Mesenchymal stem cell (in vitro differentiated cells and primary cell): Measurements from ENCODE around the gene TMEFF1.

ENCODE experiments used
- DNase-seq: peaks from one replicate; pipeline ENCODE4 v3.0.0-alpha.2; 2013
- H2AFZ ChIP-seq: one replicate; pipeline ENCODE4 v1.6.1; 2013; ENCODE audit warnings: low read depth, mild to moderate bottlenecking, control low read depth, inconsistent platforms, low read length, moderate library complexity
- H2AK5ac ChIP-seq: 2 replicates; pipeline ENCODE4 v1.6.1; 2013; ENCODE audit warnings: low read length, moderate library complexity, mild to moderate bottlenecking, inconsistent platforms; ENCODE audit not compliant: severe bottlenecking
- H2BK120ac ChIP-seq: one replicate; pipeline ENCODE4 v1.6.1; 2013; ENCODE audit warnings: low read depth, mild to moderate bottlenecking, inconsistent platforms, low read length, moderate library complexity
- H2BK12ac ChIP-seq, 2 experiments: one replicate each; pipeline ENCODE4 v1.6.1; 2013; ENCODE audit warnings: inconsistent platforms in 2 of 2, low read length in 2 of 2, mild to moderate bottlenecking in 2 of 2, moderate library complexity in 2 of 2, control low read depth in 1 of 2
- H2BK15ac ChIP-seq: one replicate; pipeline ENCODE4 v1.6.1; 2013; ENCODE audit warnings: mild to moderate bottlenecking, low read depth, inconsistent platforms; ENCODE audit not compliant: poor library complexity, severe bottlenecking
- H2BK5ac ChIP-seq: 2 replicates; pipeline ENCODE4 v1.6.1; 2013; ENCODE audit warnings: low read depth, mild to moderate bottlenecking, low read length, control low read depth, inconsistent platforms; ENCODE audit not compliant: poor library complexity, severe bottlenecking
- H3K14ac ChIP-seq, 2 experiments: one replicate each; pipeline ENCODE4 v1.6.1; 2013; ENCODE audit warnings: inconsistent platforms in 2 of 2, low read length in 2 of 2, control low read depth in 1 of 2, mild to moderate bottlenecking in 1 of 2, moderate library complexity in 1 of 2
- H3K18ac ChIP-seq, 2 experiments: one replicate each; pipeline ENCODE4 v1.6.1; 2013; ENCODE audit warnings: inconsistent platforms in 2 of 2, low read length in 2 of 2, control low read depth in 1 of 2, low read depth in 1 of 2, mild to moderate bottlenecking in 1 of 2
- H3K23ac ChIP-seq, 2 experiments: one replicate each; pipeline ENCODE4 v1.6.1; 2013; ENCODE audit warnings: inconsistent platforms in 2 of 2, low read length in 2 of 2, mild to moderate bottlenecking in 2 of 2, moderate library complexity in 2 of 2, control low read depth in 1 of 2
- H3K27ac ChIP-seq: 2 replicates; pipeline ENCODE4 v1.5.1; 2013; ENCODE audit warnings: mild to moderate bottlenecking, moderate library complexity, low read length, control low read depth, inconsistent platforms; ENCODE audit not compliant: poor library complexity, severe bottlenecking
- H3K27me3 ChIP-seq, 2 experiments: 2 replicates each; pipeline versions ENCODE4 v1.6.1 to v1.7.0; 2013; ENCODE audit warnings: low read length in 2 of 2, mild to moderate bottlenecking in 2 of 2, moderate library complexity in 2 of 2, control low read depth in 1 of 2, inconsistent platforms in 1 of 2; ENCODE audit not compliant: control insufficient read depth in 1 of 2, insufficient read depth in 1 of 2
- H3K36me3 ChIP-seq, 2 experiments: 2 replicates each; pipeline versions ENCODE4 v1.6.1 to v1.7.0; 2013; ENCODE audit warnings: low read length in 2 of 2, control low read depth in 1 of 2, inconsistent platforms in 1 of 2, low read depth in 1 of 2, mild to moderate bottlenecking in 1 of 2; ENCODE audit not compliant: insufficient read depth in 2 of 2, control insufficient read depth in 1 of 2
- H3K4ac ChIP-seq, 2 experiments: one replicate each; pipeline ENCODE4 v1.6.1; 2013; ENCODE audit warnings: inconsistent platforms in 2 of 2, low read length in 2 of 2, mild to moderate bottlenecking in 2 of 2, moderate library complexity in 2 of 2, control low read depth in 1 of 2, low read depth in 1 of 2
- H3K4me1 ChIP-seq: 2 replicates; pipeline ENCODE4 v1.6.1; 2013; ENCODE audit warnings: low read depth, low read length, control low read depth; ENCODE audit not compliant: control insufficient read depth, insufficient read depth
- H3K4me2 ChIP-seq: 2 replicates; pipeline ENCODE4 v1.6.1; 2013; ENCODE audit warnings: low read length, mild to moderate bottlenecking, inconsistent platforms; ENCODE audit not compliant: poor library complexity, severe bottlenecking
- H3K4me3 ChIP-seq, 2 experiments: 2 replicates each; pipeline versions ENCODE4 v1.5.1 to v1.7.0; 2013; ENCODE audit warnings: low read length in 2 of 2, mild to moderate bottlenecking in 2 of 2, control low read depth in 1 of 2, low read depth in 1 of 2; ENCODE audit not compliant: insufficient read depth in 1 of 2
- H3K79me1 ChIP-seq: replicated peaks from 2 replicates; pipeline ENCODE4 v1.6.1; 2013; ENCODE audit warnings: mild to moderate bottlenecking, control low read depth, low read length, inconsistent platforms; ENCODE audit not compliant: poor library complexity, severe bottlenecking
- H3K9ac ChIP-seq: 2 replicates; pipeline ENCODE4 v1.7.0; 2013; ENCODE audit warnings: mild to moderate bottlenecking, low read length, moderate library complexity
- H3K9me3 ChIP-seq: 2 replicates; pipeline ENCODE4 v1.7.0; 2013; ENCODE audit warnings: mild to moderate bottlenecking, low read length; ENCODE audit not compliant: control insufficient read depth
- H4K8ac ChIP-seq: one replicate; pipeline ENCODE4 v1.6.1; 2013; ENCODE audit warnings: inconsistent platforms, mild to moderate bottlenecking, low read length, moderate library complexity
- H4K91ac ChIP-seq: one replicate; pipeline ENCODE4 v1.6.1; 2013; ENCODE audit warnings: mild to moderate bottlenecking, low read length, inconsistent platforms
- WGBS: methylation state at CpG from one replicate; pipeline ENCODE4 v1.1.7; 2013; ENCODE audit warnings: mixed read lengths; 5-methylcytosine and 5-hydroxymethylcytosine counted together

The TMEFF1 gene

DNA sequence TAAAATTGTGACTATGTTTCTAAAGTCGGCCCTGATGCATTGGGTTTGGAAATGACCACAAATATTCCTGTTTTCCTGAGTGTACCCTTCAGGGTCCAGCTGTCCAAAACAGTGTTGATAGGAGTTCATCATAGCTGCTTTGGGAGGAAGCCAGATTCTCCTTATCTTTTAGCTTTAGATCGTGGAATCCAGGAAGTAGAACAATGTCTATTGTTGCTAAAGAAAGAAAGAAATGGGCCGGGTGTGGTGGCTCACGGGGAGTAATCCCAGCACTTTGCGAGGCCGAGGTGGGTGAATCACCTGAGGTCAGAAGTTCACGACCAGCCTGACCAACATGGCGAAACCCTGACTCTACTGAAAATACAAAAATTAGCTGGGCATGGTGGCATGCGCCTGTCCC, 114.4 kb downstream of the TMEFF1 start:
- Histone ChIP-seq H3K4me1 (no peaks in the 10 kb centered on the region), H2BK12ac (no peak overlapping the region), H2BK5ac (no peak overlapping the region), H3K14ac (no peak overlapping the region), H3K23ac (no peak overlapping the region), H2BK120ac (no peak overlapping the region), H3K79me1 (no peaks in the 10 kb centered on the region), H3K9me3 (no peaks in the 10 kb centered on the region), H2AK5ac (no peak overlapping the region), H3K18ac (no peak overlapping the region), H3K4me2 (no peak overlapping the region), H3K27me3 (no peaks in the 10 kb centered on the region), H3K36me3 (peaks cover 3 to 24% of the 10 kb centered on the region in 2 experiments), H4K91ac (no peak overlapping the region), H3K4me3 (no peak overlapping the region), H3K4ac (no peak overlapping the region), H2AFZ (no peak overlapping the region), H3K9ac (no peak overlapping the region), H4K8ac (no peak overlapping the region), H3K27ac (no peak overlapping the region), H2BK15ac (no peak overlapping the region)
- 90% methylated on average over 9 of the region's 9 CpGs for WGBS
- no peak for DNase-seq

DNA sequence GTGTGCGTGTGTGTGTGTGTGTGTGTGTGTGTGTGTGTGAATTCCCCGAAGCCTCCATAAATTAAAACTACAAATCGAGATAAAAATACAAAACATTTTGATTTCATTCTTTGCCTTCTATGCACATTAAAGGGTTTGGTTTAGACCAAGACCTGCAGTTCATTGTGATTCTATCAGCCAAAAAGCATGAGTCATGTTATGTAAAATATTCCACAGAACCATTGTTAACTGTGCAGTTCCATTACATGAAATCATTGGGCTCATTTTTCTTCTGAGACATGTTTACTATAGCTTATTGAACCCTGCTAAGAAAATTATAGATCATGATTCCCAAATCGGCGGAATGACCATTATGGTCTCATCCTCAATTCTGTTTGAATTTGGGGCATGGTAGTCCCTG, 116.6 kb downstream of the TMEFF1 start:
- Histone ChIP-seq H3K18ac (no peak overlapping the region), H2BK15ac (no peak overlapping the region), H4K8ac (no peak overlapping the region), H3K4me3 (no peak overlapping the region), H4K91ac (no peak overlapping the region), H3K27ac (no peak overlapping the region), H2BK120ac (no peak overlapping the region), H3K9me3 (no peaks in the 10 kb centered on the region), H2BK5ac (no peak overlapping the region), H3K9ac (no peak overlapping the region), H3K79me1 (no peaks in the 10 kb centered on the region), H3K4me1 (no peaks in the 10 kb centered on the region), H3K36me3 (peaks cover 3 to 17% of the 10 kb centered on the region in 2 experiments), H3K27me3 (no peaks in the 10 kb centered on the region), H2BK12ac (no peak overlapping the region), H2AK5ac (no peak overlapping the region), H3K23ac (no peak overlapping the region), H3K14ac (no peak overlapping the region), H3K4ac (no peak overlapping the region), H2AFZ (no peak overlapping the region), H3K4me2 (no peak overlapping the region)
- WGBS, result 99% methylated on average over 3 of the region's 5 CpGs
- no peak for DNase-seq

GRCh38 chr9:100590481-100590880, 117.5 kb downstream of the TMEFF1 start:
- H3K79me1 ChIP-seq, result no peaks in the 10 kb centered on the region
- H3K23ac ChIP-seq, result no peak overlapping the region
- peak; percentile 59 for DNase-seq
- H3K4ac ChIP-seq, result no peak overlapping the region
- no peak overlapping the region for H2AFZ ChIP-seq
- no peak overlapping the region for H2BK120ac ChIP-seq
- no peak overlapping the region for H3K9ac ChIP-seq
- no peak overlapping the region for H4K8ac ChIP-seq
- no peak overlapping the region for H2BK12ac ChIP-seq
- no peak overlapping the region for H4K91ac ChIP-seq
- no peaks in the 10 kb centered on the region for H3K4me1 ChIP-seq
- no peak overlapping the region for H3K18ac ChIP-seq
- H3K4me3 ChIP-seq, result no peak overlapping the region
- peaks cover 3 to 15% of the 10 kb centered on the region in 2 experiments for H3K36me3 ChIP-seq
- H3K27me3 ChIP-seq, result no peaks in the 10 kb centered on the region
- H2AK5ac ChIP-seq, result no peak overlapping the region
- 44% methylated on average over 2 of the region's 2 CpGs for WGBS
- no peak overlapping the region for H3K27ac ChIP-seq
- H2BK5ac ChIP-seq, result no peak overlapping the region
- no peak overlapping the region for H3K4me2 ChIP-seq
- no peak overlapping the region for H2BK15ac ChIP-seq
- no peaks in the 10 kb centered on the region for H3K9me3 ChIP-seq
- no peak overlapping the region for H3K14ac ChIP-seq

DNA sequence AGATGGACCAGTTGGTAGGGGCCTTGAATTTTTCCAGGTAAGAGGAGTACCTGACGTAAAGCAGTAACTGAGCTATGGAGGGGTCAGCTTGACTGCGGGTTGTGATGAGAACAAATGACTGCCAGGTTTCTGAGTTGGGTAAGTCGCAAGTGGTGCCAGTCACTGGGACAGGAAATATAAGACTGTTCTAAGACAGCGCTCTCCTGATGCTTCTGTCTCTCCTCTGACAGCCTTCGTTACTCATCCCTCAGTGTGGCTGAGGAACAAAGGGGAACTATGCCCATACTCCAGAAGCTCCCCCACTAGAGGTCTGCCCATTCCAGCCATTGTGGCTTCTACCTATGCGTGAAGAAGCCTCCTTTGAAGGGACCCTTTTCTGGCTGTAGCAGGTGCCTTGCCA, 118.2 kb downstream of the TMEFF1 start:
- no peaks in the 10 kb centered on the region for H3K79me1 ChIP-seq
- peaks cover under 1 to 8% of the 10 kb centered on the region in 2 experiments for H3K36me3 ChIP-seq
- DNase-seq, result no peak
- WGBS, result 91% methylated on average over 6 of the region's 6 CpGs
- H4K91ac ChIP-seq, result no peak overlapping the region
- H3K4ac ChIP-seq, result no peak overlapping the region
- H3K4me2 ChIP-seq, result no peak overlapping the region
- H2BK15ac ChIP-seq, result no peak overlapping the region
- no peak overlapping the region for H2AK5ac ChIP-seq
- H3K4me1 ChIP-seq, result no peaks in the 10 kb centered on the region
- no peaks in the 10 kb centered on the region for H3K9me3 ChIP-seq
- H3K18ac ChIP-seq, result peak overlapping the region in 1 of 2 experiments; percentile 34
- no peak overlapping the region for H3K27ac ChIP-seq
- H3K27me3 ChIP-seq, result no peaks in the 10 kb centered on the region
- no peak overlapping the region for H4K8ac ChIP-seq
- H2BK5ac ChIP-seq, result no peak overlapping the region
- no peak overlapping the region for H3K9ac ChIP-seq
- no peak overlapping the region for H2BK12ac ChIP-seq
- peak overlapping the region in 1 of 2 experiments; percentile 1 for H3K14ac ChIP-seq
- H3K4me3 ChIP-seq, result no peak overlapping the region
- H2AFZ ChIP-seq, result no peak overlapping the region
- no peak overlapping the region for H2BK120ac ChIP-seq
- no peak overlapping the region for H3K23ac ChIP-seq
